ENCODE data around the gene SLC44A4. TPM values are rescaled to one million over a fixed set of nuclear protein-coding genes. Genes with fewer than 3 reads are reported as not detected.
"Not testable (repeated sequence)": the region's sequence is repeated elsewhere in the genome, so short reads cannot be mapped to it uniquely, and the experiment has no call there.

The SLC44A4 gene
- polyA plus RNA-seq, 1 experiment, result 0.07 TPM

- Histone ChIP-seq H3K36me3 (ENCODE audit: control insufficient read depth, insufficient read depth, low read length) (peaks cover 13% of the 10 kb centered on the region), H3K4me3 (ENCODE audit: low read depth, low read length) (no peak overlapping the region), H3K27me3 (ENCODE audit: control insufficient read depth, insufficient read depth, low read length) (no peaks in the 10 kb centered on the region)
- ChIA-PET POLR2A (interaction anchor here (0.6 kb wide), 1 partner anchor 24 kb away, joined by 3 read pairs; the partner anchor contains the start of gene NEU1), CTCF (interaction anchor here (0.8 to 1.3 kb wide), 4 partner anchors 9 to 113 kb away, joined by 3 to 6 read pairs (median 4); no protein-coding TSS in a partner anchor)
- no peak for DNase-seq (ENCODE audit: low read depth)
- TF ChIP-seq, protein P1, sequence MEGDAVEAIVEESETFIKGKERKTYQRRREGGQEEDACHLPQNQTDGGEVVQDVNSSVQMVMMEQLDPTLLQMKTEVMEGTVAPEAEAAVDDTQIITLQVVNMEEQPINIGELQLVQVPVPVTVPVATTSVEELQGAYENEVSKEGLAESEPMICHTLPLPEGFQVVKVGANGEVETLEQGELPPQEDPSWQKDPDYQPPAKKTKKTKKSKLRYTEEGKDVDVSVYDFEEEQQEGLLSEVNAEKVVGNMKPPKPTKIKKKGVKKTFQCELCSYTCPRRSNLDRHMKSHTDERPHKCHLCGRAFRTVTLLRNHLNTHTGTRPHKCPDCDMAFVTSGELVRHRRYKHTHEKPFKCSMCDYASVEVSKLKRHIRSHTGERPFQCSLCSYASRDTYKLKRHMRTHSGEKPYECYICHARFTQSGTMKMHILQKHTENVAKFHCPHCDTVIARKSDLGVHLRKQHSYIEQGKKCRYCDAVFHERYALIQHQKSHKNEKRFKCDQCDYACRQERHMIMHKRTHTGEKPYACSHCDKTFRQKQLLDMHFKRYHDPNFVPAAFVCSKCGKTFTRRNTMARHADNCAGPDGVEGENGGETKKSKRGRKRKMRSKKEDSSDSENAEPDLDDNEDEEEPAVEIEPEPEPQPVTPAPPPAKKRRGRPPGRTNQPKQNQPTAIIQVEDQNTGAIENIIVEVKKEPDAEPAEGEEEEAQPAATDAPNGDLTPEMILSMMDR (IDR thresholded peaks at IDR 0.05; ENCODE audit: insufficient read depth, low read depth, low read length), result no peak
Observed at GRCh38 chr6:31838968-31839367, 39.8 kb downstream of the SLC44A4 start.

- peak overlapping the region; percentile 5; the same call in 1 of the 2 replicates for H3K4me3 ChIP-seq (ENCODE audit: low read depth, low read length)
- H3K27me3 ChIP-seq (ENCODE audit: control insufficient read depth, insufficient read depth, low read length); DNase-seq (ENCODE audit: low read depth); POLR2A ChIA-PET: not testable (repeated sequence)
- CTCF ChIA-PET, result interaction anchor here (0.6 to 1.3 kb wide), 6 partner anchors 8 to 861 kb away, joined by 3 to 6 read pairs (median 4); no protein-coding TSS in a partner anchor
- H3K36me3 ChIP-seq (ENCODE audit: control insufficient read depth, insufficient read depth, low read length), result peaks cover 13% of the 10 kb centered on the region
Observed at GRCh38 chr6:31838114-31838553, 40.7 kb downstream of the SLC44A4 start.

GRCh38 chr6:31837369-31838113, 41.3 kb downstream of the SLC44A4 start:
- Histone ChIP-seq H3K27me3 (ENCODE audit: control insufficient read depth, insufficient read depth, low read length) (no peaks in the 10 kb centered on the region), H3K36me3 (ENCODE audit: control insufficient read depth, insufficient read depth, low read length) (peaks cover 13% of the 10 kb centered on the region), H3K4me3 (ENCODE audit: low read depth, low read length) (peak overlapping the region; percentile 98)
- TF ChIP-seq, protein P1 (IDR thresholded peaks at IDR 0.05; ENCODE audit: insufficient read depth, low read depth, low read length), result no peak
- POLR2A ChIA-PET, result interaction anchor here (0.6 to 0.8 kb wide), 3 partner anchors 10 to 36 kb away, joined by 3 to 5 read pairs (median 3); partner anchors contain the start of genes HSPA1A and HSPA1L
- CTCF ChIA-PET, result interaction anchor here (0.6 to 1.3 kb wide), 3 partner anchors 7 to 862 kb away, joined by 3 to 4 read pairs (median 4); no protein-coding TSS in a partner anchor
- DNase-seq (ENCODE audit: low read depth), result no peak

GRCh38 chr6:31836474-31837368, 42.1 kb downstream of the SLC44A4 start:
- H3K4me3 ChIP-seq (ENCODE audit: low read depth, low read length), result peak overlapping the region; percentile 98
- ChIA-PET POLR2A (interaction anchor here (0.6 to 0.8 kb wide), 3 partner anchors 10 to 37 kb away, joined by 3 to 5 read pairs (median 3); partner anchors contain the start of genes HSPA1A and HSPA1L), CTCF (interaction anchor here (1.0 kb wide), 1 partner anchor 30 kb away, joined by 3 read pairs; the partner anchor contains the start of gene LSM2)
- H3K36me3 ChIP-seq (ENCODE audit: control insufficient read depth, insufficient read depth, low read length), result peaks cover 13% of the 10 kb centered on the region
- no peak for DNase-seq (ENCODE audit: low read depth)
- TF ChIP-seq, protein P1 (IDR thresholded peaks at IDR 0.05; ENCODE audit: insufficient read depth, low read depth, low read length), result peak; percentile 35
- H3K27me3 ChIP-seq (ENCODE audit: control insufficient read depth, insufficient read depth, low read length), result no peaks in the 10 kb centered on the region

- DNase-seq (ENCODE audit: low read depth), result no peak
- TF ChIP-seq, protein P1 (IDR thresholded peaks at IDR 0.05; ENCODE audit: insufficient read depth, low read depth, low read length), result no peak
- H3K27me3 ChIP-seq (ENCODE audit: control insufficient read depth, insufficient read depth, low read length), result no peaks in the 10 kb centered on the region
- peak overlapping the region; percentile 98 for H3K4me3 ChIP-seq (ENCODE audit: low read depth, low read length)
- ChIA-PET POLR2A (interaction anchor here (0.7 to 1.1 kb wide), 2 partner anchors 7 to 40 kb away, joined by 15 to 29 read pairs; partner anchors contain the start of gene VARS1), CTCF (interaction anchor here (1.0 kb wide), 1 partner anchor 29 kb away, joined by 3 read pairs; the partner anchor contains the start of gene LSM2)
- H3K36me3 ChIP-seq (ENCODE audit: control insufficient read depth, insufficient read depth, low read length), result peaks cover 13% of the 10 kb centered on the region
Observed at GRCh38 chr6:31836047-31836473, 42.7 kb downstream of the SLC44A4 start.

All from BJ (cell line).